ENCODE data around the gene PNMA6E. TPM values are rescaled to one million over a fixed set of nuclear protein-coding genes. Genes with fewer than 3 reads are reported as not detected.

Gene PNMA6E
- total RNA-seq, 1 donor, result not detected

GRCh38 chrX:153370293-153371055 lies 30.7 kb downstream of the PNMA6E start:
- Histone ChIP-seq H2AFZ (ENCODE audit: low read length) (no peak overlapping the region), H3K36me3 (ENCODE audit: insufficient read depth, low read length) (no peaks in the 10 kb centered on the region), H3K4me2 (ENCODE audit: insufficient read depth, low read length) (no peak overlapping the region), H3K79me2 (ENCODE audit: insufficient read depth, low read length) (no peaks in the 10 kb centered on the region), H3K27me3 (ENCODE audit: insufficient read depth, low read length) (peaks cover 7% of the 10 kb centered on the region), H3K4me3 (ENCODE audit: insufficient read depth, low read length) (no peak overlapping the region), H3K27ac (ENCODE audit: low read depth, low read length) (no peak overlapping the region), H3K4me1 (ENCODE audit: insufficient read depth, low read length) (no peaks in the 10 kb centered on the region), H3K9me3 (ENCODE audit: low read depth, low read length) (no peaks in the 10 kb centered on the region), H4K20me1 (ENCODE audit: insufficient read depth, low read length) (no peaks in the 10 kb centered on the region)
- TF ChIP-seq CTCF (IDR thresholded peaks at IDR 0.05; ENCODE audit: extremely low read depth, low read depth, low read length), result no peak
- DNase-seq (ENCODE audit: insufficient read length, low spot score, missing footprints), result peak; percentile 8

- H3K4me3 ChIP-seq (ENCODE audit: insufficient read depth, low read length), result no peak overlapping the region
- H3K9me3 ChIP-seq (ENCODE audit: low read depth, low read length), result no peaks in the 10 kb centered on the region
- no peaks in the 10 kb centered on the region for H4K20me1 ChIP-seq (ENCODE audit: insufficient read depth, low read length)
- no peaks in the 10 kb centered on the region for H3K36me3 ChIP-seq (ENCODE audit: insufficient read depth, low read length)
- no peaks in the 10 kb centered on the region for H3K79me2 ChIP-seq (ENCODE audit: insufficient read depth, low read length)
- DNase-seq (ENCODE audit: insufficient read length, low spot score, missing footprints), result peak; percentile 23
- no peak overlapping the region for H2AFZ ChIP-seq (ENCODE audit: low read length)
- no peaks in the 10 kb centered on the region for H3K4me1 ChIP-seq (ENCODE audit: insufficient read depth, low read length)
- peaks cover 5% of the 10 kb centered on the region for H3K27me3 ChIP-seq (ENCODE audit: insufficient read depth, low read length)
- no peak for TF ChIP-seq CTCF (IDR thresholded peaks at IDR 0.05; ENCODE audit: extremely low read depth, low read depth, low read length)
- H3K27ac ChIP-seq (ENCODE audit: low read depth, low read length), result no peak overlapping the region
- no peak overlapping the region for H3K4me2 ChIP-seq (ENCODE audit: insufficient read depth, low read length)
Measured at GRCh38 chrX:153366878-153367538, 34.1 kb downstream of the PNMA6E start.

- no peak overlapping the region for H3K27ac ChIP-seq (ENCODE audit: low read depth, low read length)
- H3K4me2 ChIP-seq (ENCODE audit: insufficient read depth, low read length), result no peak overlapping the region
- H3K79me2 ChIP-seq (ENCODE audit: insufficient read depth, low read length), result no peaks in the 10 kb centered on the region
- no peaks in the 10 kb centered on the region for H3K9me3 ChIP-seq (ENCODE audit: low read depth, low read length)
- peaks cover 3% of the 10 kb centered on the region for H3K27me3 ChIP-seq (ENCODE audit: insufficient read depth, low read length)
- H4K20me1 ChIP-seq (ENCODE audit: insufficient read depth, low read length), result no peaks in the 10 kb centered on the region
- no peak overlapping the region for H2AFZ ChIP-seq (ENCODE audit: low read length)
- TF ChIP-seq CTCF (IDR thresholded peaks at IDR 0.05; ENCODE audit: extremely low read depth, low read depth, low read length), result no peak
- H3K36me3 ChIP-seq (ENCODE audit: insufficient read depth, low read length), result no peaks in the 10 kb centered on the region
- DNase-seq (ENCODE audit: insufficient read length, low spot score, missing footprints), result no peak
- H3K4me1 ChIP-seq (ENCODE audit: insufficient read depth, low read length), result no peaks in the 10 kb centered on the region
- no peak overlapping the region for H3K4me3 ChIP-seq (ENCODE audit: insufficient read depth, low read length)
Measured at GRCh38 chrX:153366119-153366518, 35.0 kb downstream of the PNMA6E start.

GRCh38 chrX:153365670-153366069 lies 35.5 kb downstream of the PNMA6E start:
- DNase-seq (ENCODE audit: insufficient read length, low spot score, missing footprints), result no peak
- Histone ChIP-seq H2AFZ (ENCODE audit: low read length) (no peak overlapping the region), H4K20me1 (ENCODE audit: insufficient read depth, low read length) (no peaks in the 10 kb centered on the region), H3K36me3 (ENCODE audit: insufficient read depth, low read length) (no peaks in the 10 kb centered on the region), H3K79me2 (ENCODE audit: insufficient read depth, low read length) (no peaks in the 10 kb centered on the region), H3K27me3 (ENCODE audit: insufficient read depth, low read length) (peaks cover 3% of the 10 kb centered on the region), H3K9me3 (ENCODE audit: low read depth, low read length) (no peaks in the 10 kb centered on the region), H3K27ac (ENCODE audit: low read depth, low read length) (no peak overlapping the region), H3K4me1 (ENCODE audit: insufficient read depth, low read length) (no peaks in the 10 kb centered on the region), H3K4me3 (ENCODE audit: insufficient read depth, low read length) (no peak overlapping the region), H3K4me2 (ENCODE audit: insufficient read depth, low read length) (no peak overlapping the region)
- no peak for TF ChIP-seq CTCF (IDR thresholded peaks at IDR 0.05; ENCODE audit: extremely low read depth, low read depth, low read length)
